HEK293 (cell line): ENCODE measurements around the gene IRF1.

Experiments
- CTCF ChIA-PET: fragments of 350-600 bp; formaldehyde crosslinking; extraction: SDS; loops from one replicate; lab custom pipeline; 2021; ENCODE audit warnings: antibody characterized with exemption; lab: Yijun Ruan, JAX
- POLR2A ChIA-PET: fragments of 300-600 bp; formaldehyde crosslinking; extraction: SDS; loops from one replicate; lab custom pipeline; 2020; ENCODE audit warnings: antibody characterized with exemption, inconsistent platforms; lab: Yijun Ruan, JAX
- H3K27ac ChIP-seq: fragments of 200-500 bp; sonication (Bioruptor generic); 2 replicates; pipeline ENCODE4 v1.5.1; 2014; ENCODE audit warnings: low read depth, low read length, control low read depth, inconsistent platforms; ENCODE audit errors: extremely low read depth
- H3K36me3 ChIP-seq, 2 experiments: fragments of 200-500 bp in 1 of 2; sonication (Bioruptor generic) in 1 of 2; 1 replicate in 1 of 2; 2 replicates in 1 of 2; pipeline ENCODE4 v1.5.1; 2014 to 2017; ENCODE audit warnings: inconsistent platforms in 2 of 2, low read length in 2 of 2; ENCODE audit not compliant: control insufficient read depth in 2 of 2, insufficient read depth in 1 of 2
- H3K4me1 ChIP-seq: fragments of 200-500 bp; sonication (Bioruptor generic); 2 replicates; pipeline ENCODE4 v1.5.1; 2014; ENCODE audit warnings: mild to moderate bottlenecking, low read length, inconsistent platforms; ENCODE audit not compliant: control insufficient read depth, insufficient read depth
- H3K4me3 ChIP-seq: 2 replicates; pipeline ENCODE4 v1.5.1; 2011; ENCODE audit warnings: low read depth, mild to moderate bottlenecking, control low read depth, low read length, moderate library complexity
- H3K9me3 ChIP-seq: fragments of 200-500 bp; sonication (Bioruptor generic); 2 replicates; pipeline ENCODE4 v1.5.1; 2014; ENCODE audit warnings: low read depth, low read length, inconsistent platforms; ENCODE audit not compliant: control insufficient read depth, insufficient read depth
- OVOL3 ChIP-seq: fragments of 450-650 bp; formaldehyde crosslinking; IDR thresholded peaks from 2 replicates; pipeline ENCODE4 v1.5.1; 2016; ENCODE audit warnings: missing biosample characterization, missing genetic modification characterization
- PATZ1 ChIP-seq: fragments of 450-650 bp; formaldehyde crosslinking; IDR thresholded peaks from 2 replicates; pipeline ENCODE4 v1.5.1; 2016; ENCODE audit warnings: missing biosample characterization, missing genetic modification characterization
- SCRT1 ChIP-seq: fragments of 450-650 bp; formaldehyde crosslinking; IDR thresholded peaks from 2 replicates; pipeline ENCODE4 v1.5.1; 2016; ENCODE audit warnings: missing biosample characterization, missing genetic modification characterization, borderline replicate concordance
- SCRT2 ChIP-seq: fragments of 450-650 bp; formaldehyde crosslinking; IDR thresholded peaks from 2 replicates; pipeline ENCODE4 v1.5.1; 2016; ENCODE audit warnings: missing biosample characterization, missing genetic modification characterization
- ZBTB10 ChIP-seq: fragments of 450-650 bp; formaldehyde crosslinking; IDR thresholded peaks from 2 replicates; pipeline ENCODE4 v1.5.1; 2016; ENCODE audit warnings: missing biosample characterization, missing genetic modification characterization
- ZIC2 ChIP-seq: fragments of 450-650 bp; formaldehyde crosslinking; IDR thresholded peaks from 2 replicates; pipeline ENCODE4 v1.5.1; 2016; ENCODE audit warnings: missing biosample characterization, missing genetic modification characterization
- ZNF10 ChIP-seq: fragments of 450-650 bp; formaldehyde crosslinking; IDR thresholded peaks from 2 replicates; pipeline ENCODE4 v1.5.1; 2017; ENCODE audit warnings: missing biosample characterization, missing genetic modification characterization
- ZNF174 ChIP-seq: fragments of 450-650 bp; formaldehyde crosslinking; IDR thresholded peaks from 2 replicates; pipeline ENCODE4 v1.5.0; 2017; ENCODE audit warnings: missing biosample characterization, mild to moderate bottlenecking, missing genetic modification characterization
- ZNF362 ChIP-seq: fragments of 450-650 bp; formaldehyde crosslinking; IDR thresholded peaks from 2 replicates; pipeline ENCODE4 v1.5.1; 2016; ENCODE audit warnings: missing biosample characterization, missing genetic modification characterization
- ZNF416 ChIP-seq: fragments of 450-650 bp; formaldehyde crosslinking; IDR thresholded peaks from 2 replicates; pipeline ENCODE4 v1.5.1; 2016; ENCODE audit warnings: missing biosample characterization, missing genetic modification characterization
- ZNF501 ChIP-seq: fragments of 450-650 bp; formaldehyde crosslinking; IDR thresholded peaks from 2 replicates; pipeline ENCODE4 v1.5.1; 2016; ENCODE audit warnings: missing biosample characterization, missing genetic modification characterization
- ZNF585B ChIP-seq: fragments of 450-650 bp; formaldehyde crosslinking; IDR thresholded peaks from 2 replicates; pipeline ENCODE4 v1.5.1; 2016; ENCODE audit warnings: missing biosample characterization, missing genetic modification characterization
- ZNF600 ChIP-seq: fragments of 450-650 bp; formaldehyde crosslinking; IDR thresholded peaks from 2 replicates; pipeline ENCODE4 v1.5.1; 2016; ENCODE audit warnings: missing biosample characterization, missing genetic modification characterization
- ZNF658 ChIP-seq: fragments of 450-650 bp; formaldehyde crosslinking; IDR thresholded peaks from 2 replicates; pipeline ENCODE4; 2016; ENCODE audit warnings: missing biosample characterization, missing genetic modification characterization
- ZNF660 ChIP-seq: fragments of 450-650 bp; IDR thresholded peaks from 2 replicates; pipeline ENCODE4 v1.5.1; 2018; ENCODE audit warnings: missing biosample characterization, mild to moderate bottlenecking, missing genetic modification characterization
- ZNF677 ChIP-seq: fragments of 450-650 bp; IDR thresholded peaks from 2 replicates; pipeline ENCODE4 v1.5.0; 2018; ENCODE audit warnings: missing biosample characterization, mild to moderate bottlenecking, missing genetic modification characterization, moderate library complexity
- ZNF76 ChIP-seq: fragments of 450-650 bp; formaldehyde crosslinking; IDR thresholded peaks from 2 replicates; pipeline ENCODE4; 2016; ENCODE audit warnings: low read depth, missing biosample characterization, missing genetic modification characterization, borderline replicate concordance
- ZNF830 ChIP-seq: fragments of 450-650 bp; IDR thresholded peaks from 2 replicates; pipeline ENCODE4 v1.5.0; 2018; ENCODE audit warnings: missing biosample characterization, missing genetic modification characterization, low read depth, mild to moderate bottlenecking, moderate library complexity
- ZNF837 ChIP-seq: fragments of 450-650 bp; formaldehyde crosslinking; IDR thresholded peaks from 2 replicates; pipeline ENCODE4 v1.5.1; 2016; ENCODE audit warnings: missing biosample characterization, missing genetic modification characterization
- ZSCAN30 ChIP-seq: fragments of 450-650 bp; IDR thresholded peaks from 2 replicates; pipeline ENCODE4 v1.5.1; 2018; ENCODE audit warnings: missing biosample characterization, mild to moderate bottlenecking, missing genetic modification characterization, moderate library complexity

IRF1 gene

GRCh38 chr5:132434416-132435286, 55.9 kb downstream of the IRF1 start:
- TF ChIP-seq SCRT2 (tag by site-specific recombination) (peak; percentile 99), ZIC2 (peak; percentile 26; the same call in 1 of the 2 replicates), SCRT1 (peak; percentile 98), ZNF501 (tag by site-specific recombination) (no peak), ZNF600 (tag by site-specific recombination) (peak; percentile 50; the same call in 1 of the 2 replicates), ZNF658 (no peak)
- TF ChIP-seq, all 188 proteins: peak for 4
- ChIA-PET CTCF (interaction anchor here (0.7 to 0.9 kb wide), 2 partner anchors 66 to 257 kb away, joined by 3 read pairs; no protein-coding TSS in a partner anchor), POLR2A (no interaction called here)
- Histone ChIP-seq H3K9me3 (no peaks in the 10 kb centered on the region), H3K4me1 (no peaks in the 10 kb centered on the region), H3K36me3 (no peaks in the 10 kb centered on the region), H3K27ac (no peak overlapping the region), H3K4me3 (no peak overlapping the region)

- ChIA-PET CTCF (interaction anchor here (1.2 kb wide), 1 partner anchor 26 kb away, joined by 5 read pairs; no protein-coding TSS in a partner anchor), POLR2A (interaction anchor here (0.6 kb wide), 1 partner anchor 63 kb away, joined by 3 read pairs; no protein-coding TSS in a partner anchor)
- no peaks in the 10 kb centered on the region for H3K9me3 ChIP-seq
- H3K4me1 ChIP-seq: no peaks in the 10 kb centered on the region
- TF ChIP-seq ZNF416 (tag by site-specific recombination) (no peak), ZNF837 (tag by site-specific recombination) (no peak), ZNF830 (tag by site-specific recombination) (no peak), ZSCAN30 (tag by site-specific recombination) (no peak), PATZ1 (tag by site-specific recombination) (no peak), ZNF10 (tag by site-specific recombination) (no peak), OVOL3 (no peak)
- no peaks in the 10 kb centered on the region for H3K36me3 ChIP-seq
- no peak overlapping the region for H3K27ac ChIP-seq
- H3K4me3 ChIP-seq: no peak overlapping the region
These were observed 57.4 kb downstream of the IRF1 start for GRCh38 chr5:132433141-132433540.

GRCh38 chr5:132431632-132432031, 58.9 kb downstream of the IRF1 start:
- H3K4me3 ChIP-seq: no peak overlapping the region
- ChIA-PET CTCF (interaction anchor here (0.7 kb wide), 1 partner anchor 251 kb away, joined by 4 read pairs; no protein-coding TSS in a partner anchor), POLR2A (interaction anchor here (0.7 to 1.5 kb wide), 2 partner anchors 56 to 59 kb away, joined by 3 to 4 read pairs; partner anchors contain the start of gene IRF1)
- no peaks in the 10 kb centered on the region for H3K36me3 ChIP-seq
- no peak overlapping the region for H3K27ac ChIP-seq
- no peaks in the 10 kb centered on the region for H3K9me3 ChIP-seq
- H3K4me1 ChIP-seq: 0 out of 2 replicates have a peak, but pooled peaks cover 5% of the 10 kb centered on the region
- no peak for TF ChIP-seq ZNF677 (tag by site-specific recombination)
- TF ChIP-seq ZNF174 (tag by site-specific recombination): no peak
- TF ChIP-seq ZNF76 (tag by site-specific recombination): no peak
- no peak for TF ChIP-seq ZIC2
- no peak for TF ChIP-seq SCRT1
- TF ChIP-seq ZBTB10 (tag by site-specific recombination): no peak
- TF ChIP-seq ZNF585B (tag by site-specific recombination): no peak
- no peak for TF ChIP-seq ZNF362 (tag by site-specific recombination)
- no peak for TF ChIP-seq ZNF660 (tag by site-specific recombination)
